ENCODE results near the gene SAMD10.

- TF ChIP-seq CTCF (IDR thresholded peaks at IDR 0.05) (no peak), POLR2A (IDR thresholded peaks at IDR 0.05) (no peak)
These were observed 11.1 kb downstream of the SAMD10 start for GRCh38 chr20:63968136-63968927.
